GM06990 (cell line): ENCODE results near the gene MATN4.

Experiments used
- DNase-seq: peaks from one replicate; pipeline ENCODE4 v3.0.0-alpha.2; 2011; ENCODE audit not compliant: insufficient read length; ENCODE audit errors: extremely low read depth
- H3K27me3 ChIP-seq: replicated peaks from 2 replicates; pipeline ENCODE4 v1.6.0; 2011; ENCODE audit warnings: low read length; ENCODE audit not compliant: control insufficient read depth, insufficient read depth
- H3K36me3 ChIP-seq: 2 replicates; pipeline ENCODE4 v1.5.1; 2011; ENCODE audit warnings: low read length; ENCODE audit not compliant: control insufficient read depth, insufficient read depth
- H3K4me3 ChIP-seq: replicated peaks from 2 replicates; pipeline ENCODE4 v1.5.1; 2011; ENCODE audit warnings: low read depth, mild to moderate bottlenecking, control low read depth, low read length
- CTCF ChIP-seq: IDR thresholded peaks from 2 replicates; pipeline ENCODE4 v1.5.1; 2011; ENCODE audit warnings: low read length, control low read depth, mild to moderate bottlenecking, inconsistent platforms; ENCODE audit not compliant: insufficient read depth, poor library complexity, severe bottlenecking

Gene MATN4

GRCh38 chr20:45268531-45268930 lies 39.6 kb downstream of the MATN4 start:
- Histone ChIP-seq H3K27me3 (no peaks in the 10 kb centered on the region; the same call in 1 of the 2 replicates), H3K36me3 (no peaks in the 10 kb centered on the region), H3K4me3 (no peak overlapping the region)
- DNase-seq = no peak
- TF ChIP-seq CTCF = no peak

DNA sequence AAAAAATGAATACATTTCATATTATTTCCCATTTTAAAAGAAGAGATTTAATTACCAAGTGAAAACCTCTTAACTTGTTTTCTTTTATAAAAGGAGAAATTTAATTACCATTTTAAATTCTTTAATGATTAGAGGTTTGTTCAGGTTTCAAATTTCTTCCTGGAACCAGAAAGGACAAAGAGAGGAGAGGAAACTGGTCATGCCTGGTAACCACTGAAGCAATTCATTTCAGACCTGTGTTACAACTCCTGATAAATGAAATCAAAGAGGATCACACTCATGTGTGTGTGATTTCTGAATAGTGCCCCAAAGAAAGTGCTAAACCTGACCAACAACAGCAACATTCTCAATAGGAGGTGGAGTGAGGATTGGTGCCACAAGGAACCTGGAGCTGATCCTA lies 41.1 kb downstream of the MATN4 start:
- TF ChIP-seq CTCF = no peak
- Histone ChIP-seq H3K27me3 (no peaks in the 10 kb centered on the region; the same call in 1 of the 2 replicates), H3K36me3 (no peaks in the 10 kb centered on the region), H3K4me3 (no peak overlapping the region)
- no peak for DNase-seq

DNA sequence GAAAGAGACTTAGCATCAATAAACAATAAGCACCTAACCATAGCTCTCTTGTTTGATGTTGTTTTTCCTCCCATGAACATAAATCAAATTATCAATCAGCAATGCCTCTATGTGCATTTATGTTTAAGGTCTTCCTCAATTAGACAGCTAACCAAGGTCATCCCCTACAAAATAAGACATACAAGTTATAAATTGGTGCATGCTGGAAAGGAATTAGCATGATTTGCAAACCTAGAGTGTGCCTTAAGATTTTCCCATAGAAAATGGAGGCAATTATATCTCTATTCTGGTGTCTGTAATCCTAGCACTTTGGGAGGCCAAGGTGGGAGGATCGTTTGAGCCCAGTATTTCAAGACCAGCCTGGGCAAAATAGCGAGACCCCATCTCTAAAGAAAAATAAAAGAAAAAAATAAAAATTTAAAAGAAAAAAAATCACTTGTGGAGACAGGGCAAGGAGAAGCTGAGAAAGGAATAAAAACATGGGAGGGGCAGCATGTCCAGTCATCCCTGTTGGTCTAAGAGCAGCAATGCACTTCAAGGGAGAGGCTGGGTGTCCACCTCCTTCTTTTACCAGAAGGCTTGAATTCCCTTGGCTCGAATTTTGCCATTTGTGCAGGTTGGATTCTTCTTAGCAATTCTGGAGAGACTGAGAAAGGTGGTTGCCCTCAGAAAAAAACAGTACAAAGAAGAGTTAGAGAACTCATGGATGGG lies 44.4 kb downstream of the MATN4 start:
- DNase-seq = no peak
- Histone ChIP-seq H3K36me3 (no peaks in the 10 kb centered on the region), H3K27me3 (peaks cover 2% of the 10 kb centered on the region), H3K4me3 (no peak overlapping the region)
- TF ChIP-seq CTCF = no peak

GRCh38 chr20:45258664-45259063 lies 49.4 kb downstream of the MATN4 start:
- H3K36me3 ChIP-seq = no peaks in the 10 kb centered on the region
- DNase-seq = no peak
- peaks cover 2% of the 10 kb centered on the region for H3K27me3 ChIP-seq
- no peak overlapping the region for H3K4me3 ChIP-seq
- TF ChIP-seq CTCF = no peak

GRCh38 chr20:45258259-45258658 lies 49.8 kb downstream of the MATN4 start:
- H3K27me3 ChIP-seq = peaks cover 2% of the 10 kb centered on the region
- H3K36me3 ChIP-seq = no peaks in the 10 kb centered on the region
- no peak for TF ChIP-seq CTCF
- no peak overlapping the region for H3K4me3 ChIP-seq
- no peak for DNase-seq

- H3K27me3 ChIP-seq = peaks cover 4% of the 10 kb centered on the region
- no peaks in the 10 kb centered on the region for H3K36me3 ChIP-seq
- no peak for DNase-seq
- H3K4me3 ChIP-seq = no peak overlapping the region
- TF ChIP-seq CTCF = no peak
Observed at GRCh38 chr20:45257711-45258110, 50.4 kb downstream of the MATN4 start.
